GM12892 (cell line): Measurements from ENCODE around the gene ZBTB7A.
A peak's percentile ranks its signal among the peaks of the same experiment; 100 is the strongest.

ENCODE experiments used
- POLR2A ChIP-seq: IDR thresholded peaks from 2 replicates; pipeline ENCODE4 v1.6.1; 2011; ENCODE audit warnings: low read depth, low read length, control low read depth
- POLR2AphosphoS5 ChIP-seq: IDR thresholded peaks from 2 replicates; pipeline ENCODE4 v1.6.1; 2011; ENCODE audit warnings: low read depth, low read length, control low read depth

- TF ChIP-seq POLR2AphosphoS5 (no peak), POLR2A (peak; percentile 69; the same call in 1 of the 2 replicates)
Measured at GRCh38 chr19:4007021-4007835, 59.5 kb downstream of the ZBTB7A start, which contains the start of gene PIAS4.
